ENCODE measurements around the gene ACSL6. TPM values are rescaled to one million over a fixed set of nuclear protein-coding genes. Genes with fewer than 3 reads are reported as not detected.

ACSL6 gene
- total RNA-seq, 1 donor from 2014 or later = 2.7 TPM

DNA sequence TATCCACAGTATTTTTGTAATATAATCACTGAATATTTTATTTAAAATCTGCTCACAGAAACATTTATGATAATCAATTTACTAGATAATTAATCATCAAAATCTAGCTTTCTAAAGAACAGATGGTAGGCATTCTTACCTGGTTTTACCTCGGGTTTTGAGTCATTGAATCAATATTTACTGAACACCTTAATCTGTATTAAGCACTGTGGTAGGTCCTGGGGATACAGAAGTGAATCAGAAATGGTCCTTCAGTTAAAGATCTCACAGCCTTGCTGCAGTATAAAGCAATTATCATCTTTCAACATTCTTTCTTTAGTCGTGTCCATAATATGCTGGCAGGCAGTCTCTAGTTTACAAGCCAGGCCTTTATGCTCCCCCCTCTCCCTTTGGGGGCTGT lies 64.0 kb downstream of the ACSL6 start:
- Histone ChIP-seq H3K9me3 (replicated peaks) (no peaks in the 10 kb centered on the region), H3K36me3 (no peaks in the 10 kb centered on the region), H3K27me3 (ENCODE audit: low read depth) (peaks cover 6% of the 10 kb centered on the region), H3K4me3 (no peak overlapping the region), H3K4me1 (no peaks in the 10 kb centered on the region), H3K27ac (replicated peaks) (no peak overlapping the region)
- intact Hi-C loops (cut with micrococcal nuclease) = no loop called here
- DNase-seq = no peak
- TF ChIP-seq, protein P1, sequence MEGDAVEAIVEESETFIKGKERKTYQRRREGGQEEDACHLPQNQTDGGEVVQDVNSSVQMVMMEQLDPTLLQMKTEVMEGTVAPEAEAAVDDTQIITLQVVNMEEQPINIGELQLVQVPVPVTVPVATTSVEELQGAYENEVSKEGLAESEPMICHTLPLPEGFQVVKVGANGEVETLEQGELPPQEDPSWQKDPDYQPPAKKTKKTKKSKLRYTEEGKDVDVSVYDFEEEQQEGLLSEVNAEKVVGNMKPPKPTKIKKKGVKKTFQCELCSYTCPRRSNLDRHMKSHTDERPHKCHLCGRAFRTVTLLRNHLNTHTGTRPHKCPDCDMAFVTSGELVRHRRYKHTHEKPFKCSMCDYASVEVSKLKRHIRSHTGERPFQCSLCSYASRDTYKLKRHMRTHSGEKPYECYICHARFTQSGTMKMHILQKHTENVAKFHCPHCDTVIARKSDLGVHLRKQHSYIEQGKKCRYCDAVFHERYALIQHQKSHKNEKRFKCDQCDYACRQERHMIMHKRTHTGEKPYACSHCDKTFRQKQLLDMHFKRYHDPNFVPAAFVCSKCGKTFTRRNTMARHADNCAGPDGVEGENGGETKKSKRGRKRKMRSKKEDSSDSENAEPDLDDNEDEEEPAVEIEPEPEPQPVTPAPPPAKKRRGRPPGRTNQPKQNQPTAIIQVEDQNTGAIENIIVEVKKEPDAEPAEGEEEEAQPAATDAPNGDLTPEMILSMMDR (IDR thresholded peaks at IDR 0.05; ENCODE audit: borderline replicate concordance) = no peak

DNA sequence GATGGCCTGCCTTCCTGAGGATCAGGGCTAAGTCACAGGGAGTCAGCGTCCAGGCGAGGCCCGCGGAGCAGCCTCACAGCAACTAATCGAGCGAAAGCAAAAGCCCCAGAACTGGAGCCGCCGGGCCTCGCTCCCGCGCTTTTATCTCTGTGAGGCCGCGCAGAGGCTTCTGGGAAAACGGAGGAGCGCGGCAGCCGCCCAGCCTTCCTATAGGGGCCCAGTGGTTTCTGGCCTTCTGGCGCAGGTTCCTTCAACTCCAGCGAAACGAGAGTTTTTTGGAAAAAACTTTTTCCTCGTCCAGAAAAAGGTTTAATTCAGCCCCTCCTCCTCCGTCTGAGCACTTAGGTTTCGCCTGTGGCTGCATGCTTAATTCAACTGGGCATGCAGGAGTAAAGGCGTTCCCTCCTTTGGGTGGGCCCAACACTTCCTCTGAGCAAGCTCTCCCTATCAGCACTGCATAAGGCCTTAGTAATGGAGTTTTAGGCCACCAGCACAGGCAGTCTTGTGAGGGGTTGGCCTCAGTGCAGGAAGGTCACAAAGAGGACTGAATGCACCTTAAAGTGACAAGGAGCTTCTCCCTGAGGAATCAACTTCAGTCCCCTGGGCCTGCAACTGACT lies 65.8 kb downstream of the ACSL6 start, which contains the start of gene MEIKIN:
Gene MEIKIN, minus strand, starts transcription at position 113 of the 618 bp plus-strand sequence. CDS start 158 bp downstream, outside the sequence.
- no peak for DNase-seq
- H3K9me3 ChIP-seq (replicated peaks) = no peaks in the 10 kb centered on the region
- no peaks in the 10 kb centered on the region for H3K36me3 ChIP-seq
- peaks cover 6% of the 10 kb centered on the region for H3K27me3 ChIP-seq (ENCODE audit: low read depth)
- H3K27ac ChIP-seq (replicated peaks) = no peak within 1 kb of the TSS
- H3K4me1 ChIP-seq = no peaks in the 10 kb centered on the region
- peak within 1 kb of the TSS; percentile 21 for H3K4me3 ChIP-seq
- intact Hi-C loops (cut with micrococcal nuclease) = no loop called here
- TF ChIP-seq, protein P1 (IDR thresholded peaks at IDR 0.05; ENCODE audit: borderline replicate concordance) = no peak

DNA sequence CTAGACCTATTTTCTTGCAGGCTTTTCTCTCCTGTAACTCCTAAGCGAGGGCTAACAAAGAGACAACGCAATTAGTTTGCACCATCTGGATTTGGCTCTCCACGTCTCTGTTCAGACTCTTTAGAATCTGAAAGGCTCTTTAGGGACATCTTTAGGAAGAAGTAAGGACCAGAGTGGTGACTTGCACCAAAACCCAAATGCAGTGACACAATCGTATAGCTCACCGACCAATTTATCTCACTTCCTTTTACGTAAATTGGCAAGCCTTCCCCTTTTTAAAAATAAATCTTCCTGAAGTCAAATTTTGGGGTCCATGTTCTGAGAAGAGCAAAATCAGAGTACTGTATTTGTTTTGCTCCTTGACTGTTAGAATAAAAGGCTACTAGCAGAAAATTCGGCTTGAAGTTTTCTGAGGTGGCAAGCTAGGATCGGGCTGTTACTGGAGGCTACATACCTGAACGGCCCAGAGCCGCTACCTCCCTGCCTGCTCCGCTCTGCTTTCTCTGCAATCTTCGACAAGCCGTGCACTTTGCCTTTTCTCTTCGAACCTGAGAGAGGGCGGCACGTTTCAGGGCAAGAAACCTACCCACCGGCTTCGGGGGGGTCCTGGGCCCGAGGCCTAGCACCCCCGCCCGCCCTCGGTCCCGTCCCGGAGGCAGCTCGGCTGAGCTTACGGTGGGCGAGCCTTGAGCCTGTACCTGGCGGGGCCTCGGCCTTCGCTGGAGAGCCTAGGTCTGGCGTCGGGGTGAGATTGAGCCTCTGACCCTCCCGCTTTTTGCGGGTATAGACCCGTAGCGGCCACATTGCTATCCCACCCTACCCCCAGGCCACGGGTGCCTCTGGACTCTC lies 66.5 kb downstream of the ACSL6 start:
- intact Hi-C loops (cut with micrococcal nuclease) = no loop called here
- Histone ChIP-seq H3K27me3 (ENCODE audit: low read depth) (peaks cover 6% of the 10 kb centered on the region), H3K36me3 (no peaks in the 10 kb centered on the region), H3K9me3 (replicated peaks) (no peaks in the 10 kb centered on the region), H3K4me1 (no peaks in the 10 kb centered on the region), H3K4me3 (peak overlapping the region; percentile 21), H3K27ac (replicated peaks) (no peak overlapping the region)
- TF ChIP-seq, protein P1 (IDR thresholded peaks at IDR 0.05; ENCODE audit: borderline replicate concordance) = no peak
- DNase-seq = no peak

DNA sequence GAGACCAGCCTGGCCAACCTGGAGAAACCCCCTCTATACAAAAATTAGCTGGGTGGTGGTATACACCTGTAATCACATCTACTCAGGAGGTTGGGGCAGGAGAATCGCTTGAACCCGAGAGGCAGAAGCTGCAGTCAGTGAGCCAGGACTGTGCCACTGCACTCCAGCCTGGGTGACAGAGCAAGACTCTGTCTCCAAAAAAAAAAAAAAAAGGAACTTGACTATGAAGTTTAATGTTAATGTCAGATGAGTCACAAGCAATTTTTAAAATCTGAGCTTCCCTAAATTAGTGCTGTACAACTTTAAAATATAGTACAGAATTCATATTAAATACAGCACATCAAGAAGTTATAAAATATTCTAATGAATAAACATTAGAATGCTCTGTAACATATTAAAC lies 67.5 kb downstream of the ACSL6 start:
- no peak for DNase-seq
- intact Hi-C loops (cut with micrococcal nuclease) = no loop called here
- TF ChIP-seq, protein P1 (IDR thresholded peaks at IDR 0.05; ENCODE audit: borderline replicate concordance) = no peak

DNA sequence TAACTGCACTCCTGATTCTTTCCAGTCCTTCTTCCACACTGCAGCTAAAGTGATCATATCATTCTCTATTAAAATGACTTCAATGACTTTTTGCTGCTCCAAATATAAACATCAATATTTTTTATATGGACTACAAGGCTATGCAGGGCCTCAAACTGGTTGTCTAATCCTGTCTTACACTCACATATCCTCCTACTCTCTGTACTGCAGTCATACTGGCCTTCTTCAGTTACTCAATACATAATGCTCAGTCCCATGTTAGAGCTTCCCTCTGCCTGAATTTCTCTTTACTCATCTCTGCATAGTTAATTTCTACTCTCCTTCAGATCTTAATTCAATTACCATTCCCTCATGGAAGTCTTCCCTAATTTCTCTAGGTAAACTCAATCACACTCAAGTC lies 69.4 kb downstream of the ACSL6 start:
- H3K4me3 ChIP-seq = no peak overlapping the region
- no peak for DNase-seq
- no peaks in the 10 kb centered on the region for H3K36me3 ChIP-seq
- H3K27me3 ChIP-seq (ENCODE audit: low read depth) = no peaks in the 10 kb centered on the region
- TF ChIP-seq, protein P1 (IDR thresholded peaks at IDR 0.05; ENCODE audit: borderline replicate concordance) = no peak
- H3K9me3 ChIP-seq (replicated peaks) = no peaks in the 10 kb centered on the region
- intact Hi-C loops (cut with micrococcal nuclease) = no loop called here
- no peak overlapping the region for H3K27ac ChIP-seq (replicated peaks)
- no peaks in the 10 kb centered on the region for H3K4me1 ChIP-seq

More for the DNA sequence above, 67.5 kb downstream of the ACSL6 start:
- no peaks in the 10 kb centered on the region for H3K36me3 ChIP-seq
- H3K27me3 ChIP-seq (ENCODE audit: low read depth) = no peaks in the 10 kb centered on the region
- H3K9me3 ChIP-seq (replicated peaks) = no peaks in the 10 kb centered on the region
- no peak overlapping the region for H3K27ac ChIP-seq (replicated peaks)
- no peaks in the 10 kb centered on the region for H3K4me1 ChIP-seq
- no peak overlapping the region for H3K4me3 ChIP-seq
